DMS 273 (cell line): ENCODE results near the gene SALL3.

ENCODE experiments used
- DNase-seq: peaks from one replicate; lab custom pipeline; 2025; ENCODE audit not compliant: unreplicated experiment; lab: John Stamatoyannopoulos, UW

SALL3 gene

GRCh38 chr18:78980279-78980771 is 707 bp downstream of the SALL3 start:
- DNase-seq: peak; percentile 63

GRCh38 chr18:78980777-78981380 is 1.3 kb downstream of the SALL3 start:
- peak; percentile 54 for DNase-seq

- no peak for DNase-seq
Observed at GRCh38 chr18:78981394-78981831, 1.8 kb downstream of the SALL3 start.

- no peak for DNase-seq
Observed at GRCh38 chr18:78981989-78982620, 2.5 kb downstream of the SALL3 start.

GRCh38 chr18:78983512-78983911 is 3.9 kb downstream of the SALL3 start:
- no peak for DNase-seq

GRCh38 chr18:78984941-78985784 is 5.5 kb downstream of the SALL3 start:
- peak; percentile 61 for DNase-seq

- DNase-seq: peak; percentile 67
Observed at GRCh38 chr18:78986018-78986481, 6.4 kb downstream of the SALL3 start.

GRCh38 chr18:78991446-78991845 is 11.8 kb downstream of the SALL3 start:
- no peak for DNase-seq

- DNase-seq: no peak
Observed at GRCh38 chr18:78992041-78993011, 12.7 kb downstream of the SALL3 start.

- no peak for DNase-seq
Observed at GRCh38 chr18:78993014-78993926, 13.7 kb downstream of the SALL3 start.

- no peak for DNase-seq
Observed at GRCh38 chr18:78994000-78994399, 14.4 kb downstream of the SALL3 start.

- no peak for DNase-seq
Observed at GRCh38 chr18:78994531-78994930, 14.9 kb downstream of the SALL3 start.

GRCh38 chr18:78994977-78995582 is 15.5 kb downstream of the SALL3 start:
- no peak for DNase-seq

- DNase-seq: no peak
Observed at GRCh38 chr18:78995740-78996395, 16.2 kb downstream of the SALL3 start.

- no peak for DNase-seq
Observed at GRCh38 chr18:78996741-78997490, 17.3 kb downstream of the SALL3 start.

- no peak for DNase-seq
Observed at GRCh38 chr18:78998371-78999071, 18.9 kb downstream of the SALL3 start.

GRCh38 chr18:78999939-79000338 is 20.3 kb downstream of the SALL3 start:
- DNase-seq: no peak
